Cardiac fibroblast (primary cell): ENCODE data around the gene NETO1.

ENCODE experiments used
- DNase-seq, 2 donors: peaks; one replicate each; pipeline versions ENCODE4 v3.0.0 to v3.0.0-alpha.2; 2010; ENCODE audit warnings: low read depth in 2 of 2
- H3K4me3 ChIP-seq, 2 donors: replicated peaks in 1 of 2; 1 replicate in 1 of 2; 2 replicates in 1 of 2; pipeline ENCODE4 v1.5.1; 2011; ENCODE audit warnings: low read depth in 2 of 2, low read length in 2 of 2, mild to moderate bottlenecking in 2 of 2, moderate library complexity in 1 of 2
- TF ChIP-seq, protein P1 (sequence below): IDR thresholded peaks from one replicate; pipeline ENCODE4 v1.5.1; 2011; ENCODE audit warnings: low read depth, mild to moderate bottlenecking, low read length, inconsistent platforms

The NETO1 gene

DNA sequence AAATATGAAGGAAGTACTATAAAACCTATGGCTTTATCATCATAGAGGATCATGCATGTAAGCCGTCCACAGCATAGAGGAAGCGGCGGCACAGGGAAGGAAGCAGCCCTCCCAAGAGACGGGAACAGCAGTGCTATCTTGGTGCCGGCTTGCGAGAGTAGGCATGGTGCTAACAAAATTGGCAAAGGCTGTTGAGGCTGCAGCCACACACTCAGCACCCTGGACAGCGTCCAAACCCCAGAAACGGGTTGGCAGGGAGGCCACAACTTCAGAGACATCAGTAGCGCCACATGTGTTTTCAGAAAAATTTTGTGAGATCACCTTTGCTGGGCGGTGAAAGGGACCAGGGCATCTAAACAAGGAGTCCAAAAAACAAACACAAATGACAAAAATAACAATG, 37.7 kb downstream of the NETO1 start:
- TF ChIP-seq, protein P1, sequence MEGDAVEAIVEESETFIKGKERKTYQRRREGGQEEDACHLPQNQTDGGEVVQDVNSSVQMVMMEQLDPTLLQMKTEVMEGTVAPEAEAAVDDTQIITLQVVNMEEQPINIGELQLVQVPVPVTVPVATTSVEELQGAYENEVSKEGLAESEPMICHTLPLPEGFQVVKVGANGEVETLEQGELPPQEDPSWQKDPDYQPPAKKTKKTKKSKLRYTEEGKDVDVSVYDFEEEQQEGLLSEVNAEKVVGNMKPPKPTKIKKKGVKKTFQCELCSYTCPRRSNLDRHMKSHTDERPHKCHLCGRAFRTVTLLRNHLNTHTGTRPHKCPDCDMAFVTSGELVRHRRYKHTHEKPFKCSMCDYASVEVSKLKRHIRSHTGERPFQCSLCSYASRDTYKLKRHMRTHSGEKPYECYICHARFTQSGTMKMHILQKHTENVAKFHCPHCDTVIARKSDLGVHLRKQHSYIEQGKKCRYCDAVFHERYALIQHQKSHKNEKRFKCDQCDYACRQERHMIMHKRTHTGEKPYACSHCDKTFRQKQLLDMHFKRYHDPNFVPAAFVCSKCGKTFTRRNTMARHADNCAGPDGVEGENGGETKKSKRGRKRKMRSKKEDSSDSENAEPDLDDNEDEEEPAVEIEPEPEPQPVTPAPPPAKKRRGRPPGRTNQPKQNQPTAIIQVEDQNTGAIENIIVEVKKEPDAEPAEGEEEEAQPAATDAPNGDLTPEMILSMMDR = no peak
- peak in 1 of 2 donors; percentile 7 for DNase-seq
- H3K4me3 ChIP-seq = no peak overlapping the region

DNA sequence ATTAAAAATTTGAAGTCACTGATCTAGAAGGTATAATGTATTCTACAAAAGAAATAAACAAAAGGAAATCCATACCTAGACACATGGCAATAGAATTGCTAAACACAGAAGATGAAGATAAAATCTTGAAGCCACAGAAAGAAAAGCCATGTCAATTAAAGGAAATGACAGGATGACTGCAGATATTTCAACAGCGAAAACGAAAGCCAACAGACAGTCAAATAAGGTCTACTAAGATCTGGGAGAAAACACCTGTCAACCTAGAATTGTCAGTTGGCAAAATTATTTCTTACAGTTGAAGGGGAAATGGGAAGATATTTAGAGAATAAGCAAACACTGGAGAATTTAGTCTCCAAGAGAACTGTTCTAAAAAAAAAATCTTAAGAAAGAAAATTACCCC, 39.2 kb downstream of the NETO1 start:
- TF ChIP-seq, protein P1 = no peak
- H3K4me3 ChIP-seq = no peak overlapping the region
- DNase-seq = no peak

DNA sequence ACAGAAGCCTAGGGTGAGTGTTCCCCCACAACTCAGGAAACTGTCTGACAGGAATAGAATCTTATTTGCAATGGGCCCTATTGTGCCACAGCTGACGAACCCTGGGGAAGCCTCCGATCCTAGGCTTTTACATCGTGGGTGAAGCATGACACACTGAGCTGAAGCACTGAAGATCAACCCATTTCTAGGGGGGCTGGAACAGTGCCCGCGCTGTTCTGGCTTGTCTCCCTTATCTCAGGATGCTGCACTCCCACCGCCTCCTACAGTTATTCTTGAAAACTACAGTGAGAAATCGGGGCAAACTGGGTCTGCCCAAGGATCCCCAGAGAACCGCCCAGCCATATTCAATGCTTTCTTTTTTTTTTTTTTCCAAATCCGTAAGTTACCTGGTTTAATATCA, 41.1 kb downstream of the NETO1 start:
- H3K4me3 ChIP-seq = no peak overlapping the region
- TF ChIP-seq, protein P1 = no peak
- no peak for DNase-seq

DNA sequence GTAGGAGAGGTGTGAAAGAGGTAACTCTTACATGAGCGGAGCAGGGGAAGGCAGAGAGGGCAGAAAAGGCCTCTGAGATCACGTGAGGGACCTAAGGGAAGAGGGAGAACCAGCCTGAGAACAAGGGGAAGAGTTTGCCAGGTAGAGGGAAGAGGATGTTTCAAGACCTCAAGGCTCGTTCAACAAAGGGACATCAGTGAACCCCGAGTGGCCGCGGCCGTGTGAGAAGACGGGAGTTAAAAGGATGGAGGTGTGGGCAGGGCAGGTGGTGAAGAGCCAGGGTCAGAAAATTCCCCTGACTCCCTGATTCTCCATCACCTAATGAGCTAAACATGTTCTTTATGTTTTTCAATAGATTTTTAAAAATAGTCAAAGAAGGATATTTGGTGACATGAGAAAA, 44.4 kb downstream of the NETO1 start:
- DNase-seq = no peak
- TF ChIP-seq, protein P1 = no peak
- no peak overlapping the region for H3K4me3 ChIP-seq

DNA sequence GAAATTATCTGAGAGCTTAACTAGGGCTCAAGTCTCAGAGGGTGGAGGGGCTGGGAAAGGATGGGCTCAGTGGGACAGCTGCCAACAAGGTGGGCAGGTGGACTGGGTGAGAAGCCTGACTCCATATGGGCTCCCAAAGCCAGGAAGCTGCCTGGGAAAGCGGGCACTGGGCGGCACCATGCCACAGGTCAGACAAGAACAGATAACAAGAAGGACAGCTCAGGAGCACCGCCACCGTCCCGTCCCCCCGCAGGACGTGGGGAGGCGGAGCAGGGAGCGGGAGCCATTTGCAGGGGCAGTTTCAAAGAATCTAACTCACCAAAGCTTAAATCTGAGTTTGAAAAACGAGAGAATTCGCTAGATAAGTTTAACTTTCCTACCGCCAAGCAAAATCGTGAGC, 45.6 kb downstream of the NETO1 start:
- no peak overlapping the region for H3K4me3 ChIP-seq
- TF ChIP-seq, protein P1 = no peak
- DNase-seq = no peak

DNA sequence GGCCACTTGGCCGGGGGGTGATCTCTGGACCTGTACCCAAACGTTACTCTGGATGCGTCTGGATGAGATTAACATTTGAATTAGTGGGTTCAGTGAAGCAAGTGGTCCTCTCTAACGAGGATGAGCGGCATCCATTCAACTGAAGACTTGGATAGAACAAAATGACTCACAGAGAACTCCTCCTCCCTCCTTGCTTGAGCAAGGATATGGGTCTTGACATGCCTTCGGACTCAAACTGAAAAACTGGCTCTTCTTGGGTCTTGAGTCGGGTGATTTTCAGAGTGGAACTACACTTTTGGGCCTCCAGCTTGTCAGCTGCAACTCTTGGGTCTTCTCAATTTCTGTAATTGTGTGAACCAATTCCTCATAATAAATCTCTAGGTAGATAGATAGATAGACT, 47.2 kb downstream of the NETO1 start:
- H3K4me3 ChIP-seq = no peak overlapping the region
- TF ChIP-seq, protein P1 = no peak

DNA sequence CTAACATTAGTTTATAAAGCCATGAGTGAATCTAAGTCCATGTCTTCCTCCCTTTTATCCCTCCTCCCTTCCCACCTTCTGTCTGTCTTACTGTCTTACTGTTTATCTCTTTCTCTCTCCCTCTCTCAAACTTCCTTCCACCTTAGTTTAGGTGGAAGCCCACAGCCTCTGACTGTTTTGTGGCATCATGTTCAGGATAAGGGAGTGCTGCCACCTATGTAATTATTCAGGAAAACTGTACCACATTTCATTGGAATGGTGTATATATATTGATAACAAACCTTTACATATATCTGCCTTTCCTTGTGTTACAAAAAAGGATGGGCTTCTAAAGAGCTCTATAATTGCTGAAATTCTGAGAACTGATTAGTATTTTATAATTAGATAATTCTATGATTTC, 48.7 kb downstream of the NETO1 start:
- no peak for DNase-seq
- H3K4me3 ChIP-seq = no peak overlapping the region
- TF ChIP-seq, protein P1 = no peak

More for the DNA sequence above, 47.2 kb downstream of the NETO1 start:
- no peak for DNase-seq
